ENCODE measurements around the gene MTHFD1L. TPM values are rescaled to one million over a fixed set of nuclear protein-coding genes. Genes with fewer than 3 reads are reported as not detected.
"Not testable (repeated sequence)": the region's sequence is repeated elsewhere in the genome, so short reads cannot be mapped to it uniquely, and the experiment has no call there.

The MTHFD1L gene
- total and polyA plus RNA-seq, 2 of the 4 experiments (the other 2 are of a cell fraction): 43.5 to 53.2 TPM

DNA sequence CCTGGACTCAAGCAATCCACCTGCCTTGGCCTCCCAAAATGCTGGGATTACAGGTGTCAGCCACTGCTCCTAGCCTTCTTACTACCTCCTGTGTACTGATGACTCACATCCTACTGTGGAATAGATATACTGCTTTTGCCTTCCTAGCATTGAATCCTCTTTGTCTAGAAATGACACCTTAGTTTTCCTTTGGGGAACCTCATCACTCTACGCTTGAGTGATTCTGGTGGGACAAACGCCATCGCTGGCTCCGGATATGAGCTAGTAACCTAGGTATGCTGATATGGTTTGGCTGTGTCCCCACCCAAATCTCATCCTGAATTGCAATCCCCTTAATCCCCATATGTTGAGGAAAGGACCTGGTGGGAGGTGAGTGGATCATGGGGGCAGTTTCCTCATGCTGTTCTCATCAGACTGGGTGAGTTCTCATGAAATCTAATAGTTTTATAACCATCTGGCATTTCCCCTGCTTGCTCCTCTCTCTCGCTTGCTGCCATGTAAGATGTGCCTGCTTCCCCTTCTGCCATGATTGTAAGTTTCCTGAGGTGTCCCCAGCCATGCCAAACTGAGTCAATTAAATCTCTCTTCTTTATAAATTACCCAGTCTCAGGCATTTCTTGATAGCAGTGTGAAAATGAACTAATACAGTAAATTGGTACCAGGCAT is 261.8 kb downstream of the MTHFD1L start:
- H3K4me2 ChIP-seq (ENCODE audit: low read depth, low read length); H3K9me1 ChIP-seq (ENCODE audit: insufficient read depth, low read length); intact Hi-C loops (cut with micrococcal nuclease); H3K9ac ChIP-seq (ENCODE audit: low read depth, low read length); H3K14ac ChIP-seq (replicated peaks; ENCODE audit: low read depth, low read length); H2AK9ac ChIP-seq (replicated peaks; ENCODE audit: low read depth, low read length, poor library complexity); H3K18ac ChIP-seq (ENCODE audit: low read depth, low read length); H2AK5ac ChIP-seq (ENCODE audit: low read depth, low read length); H3K4me1 ChIP-seq (ENCODE audit: control insufficient read depth, insufficient read depth, low read length); DNase-seq; H2BK120ac ChIP-seq (ENCODE audit: low read depth, low read length); H4K8ac ChIP-seq (ENCODE audit: low read depth in 2 of 2, low read length in 2 of 2); ATAC-seq (ENCODE audit: low read depth); BruUV-seq (replicated peaks); H2BK5ac ChIP-seq (ENCODE audit: low read depth, low read length, poor library complexity, severe bottlenecking); POLR2A ChIA-PET (ENCODE audit: unreplicated experiment); H4K20me1 ChIP-seq (ENCODE audit: insufficient read depth, low read length); H2BK20ac ChIP-seq (ENCODE audit: low read depth, low read length); H4K91ac ChIP-seq (ENCODE audit: insufficient read depth, low read depth, low read length); H3K27ac ChIP-seq (ENCODE audit: insufficient read depth, low read length); H3K9me3 ChIP-seq (ENCODE audit: control insufficient read depth, insufficient read depth, low read length); dilution Hi-C loops (cut with HindIII; ENCODE audit: low sequenced_read_pairs, unreplicated experiment); H3K36me3 ChIP-seq (ENCODE audit: control insufficient read depth, insufficient read depth, low read length); H2BK15ac ChIP-seq (ENCODE audit: low read depth, low read length); in situ Hi-C loops (cut with MboI; ENCODE audit: low sequenced_read_pairs); H3K23ac ChIP-seq (ENCODE audit: low read depth, low read length); H4K5ac ChIP-seq (ENCODE audit: low read depth, low read length); H3K79me1 ChIP-seq (ENCODE audit: low read depth in 1 of 2, low read length in 2 of 2); CTCF ChIA-PET; H2AFZ ChIP-seq (replicated peaks; ENCODE audit: low read length, poor library complexity); H3K27me3 ChIP-seq (ENCODE audit: control insufficient read depth, insufficient read depth, low read length); H3K4ac ChIP-seq (ENCODE audit: low read depth, low read length); H3K56ac ChIP-seq (ENCODE audit: extremely low read depth, insufficient read depth, low read length); H3K4me3 ChIP-seq (ENCODE audit: insufficient read depth, low read depth, low read length): not testable (repeated sequence)
- WGBS, 2 experiments (ENCODE audit: extremely low coverage in 2 of 2, insufficient read length in 1 of 2): no CpG with 5 or more reads among the region's 5 CpGs
